GM12878 (cell line): ENCODE results near the gene TBATA.

Source experiments
- FOXK2 ChIP-seq: fragments of 450-650 bp; IDR thresholded peaks from 2 replicates; pipeline ENCODE4 v1.6.1; 2017; ENCODE audit warnings: mild to moderate bottlenecking, moderate library complexity
- JUNB ChIP-seq: IDR thresholded peaks from 2 replicates; pipeline ENCODE4 v1.6.1; 2016; ENCODE audit warnings: antibody characterized with exemption, mild to moderate bottlenecking
- MTA3 ChIP-seq: IDR thresholded peaks from 2 replicates; pipeline ENCODE4 v1.6.1; 2012; ENCODE audit warnings: low read length, inconsistent platforms, borderline replicate concordance
- RAD21 ChIP-seq: IDR thresholded peaks from 2 replicates; pipeline ENCODE4 v1.6.1; 2011; ENCODE audit warnings: mild to moderate bottlenecking, low read depth, low read length, moderate library complexity; ENCODE audit not compliant: insufficient read depth
- ZNF24 ChIP-seq: fragments of 450-650 bp; IDR thresholded peaks from 2 replicates; pipeline ENCODE4 v1.6.1; 2017; ENCODE audit warnings: antibody characterized with exemption, mild to moderate bottlenecking

- TF ChIP-seq JUNB (no peak), FOXK2 (no peak), RAD21 (no peak), MTA3 (no peak), ZNF24 (no peak)
These were observed 42.4 kb downstream of the TBATA start for GRCh38 chr10:70742537-70743429.
